Karpas-422 (cell line): ENCODE results near the gene RAPGEF2. TPM values are rescaled to one million over a fixed set of nuclear protein-coding genes. Genes with fewer than 3 reads are reported as not detected.

ENCODE experiments used
- DNase-seq: peaks from one replicate; pipeline ENCODE4 v3.0.0-alpha.2; 2015
- H2AFZ ChIP-seq: fragments of 200-600 bp; sonication (generic); 2 replicates; pipeline ENCODE4 v1.6.1; 2014; ENCODE audit warnings: antibody characterized with exemption, low read length, mixed read lengths
- H3K27ac ChIP-seq: fragments of 200-600 bp; sonication (generic); 2 replicates; pipeline ENCODE4 v1.5.1; 2014; ENCODE audit warnings: mild to moderate bottlenecking, low read length, moderate library complexity
- H3K27me3 ChIP-seq: fragments of 200-600 bp; sonication (generic); 2 replicates; pipeline ENCODE4 v1.6.1; 2014; ENCODE audit warnings: low read length, mixed read lengths
- H3K36me3 ChIP-seq: fragments of 200-600 bp; sonication (generic); 2 replicates; pipeline ENCODE4 v1.6.1; 2014; ENCODE audit warnings: low read length, mixed read lengths; ENCODE audit not compliant: insufficient read depth
- H3K4me1 ChIP-seq: fragments of 200-600 bp; sonication (generic); 2 replicates; pipeline ENCODE4 v1.6.1; 2014; ENCODE audit warnings: mild to moderate bottlenecking, low read length, mixed read lengths
- H3K4me2 ChIP-seq: fragments of 200-600 bp; sonication (generic); 2 replicates; pipeline ENCODE4 v1.6.1; 2014; ENCODE audit warnings: low read length, low read depth, mild to moderate bottlenecking; ENCODE audit not compliant: poor library complexity, severe bottlenecking
- H3K4me3 ChIP-seq: fragments of 200-600 bp; sonication (generic); 2 replicates; pipeline ENCODE4 v1.5.1; 2014; ENCODE audit warnings: mild to moderate bottlenecking, antibody characterized with exemption, low read length, mixed read lengths
- H3K79me2 ChIP-seq: fragments of 200-600 bp; sonication (generic); 2 replicates; pipeline ENCODE4 v1.6.1; 2014; ENCODE audit warnings: mild to moderate bottlenecking, low read length, mixed read lengths
- H3K9ac ChIP-seq: fragments of 200-600 bp; sonication (generic); 2 replicates; pipeline ENCODE4 v1.6.0; 2014; ENCODE audit warnings: low read length
- H3K9me2 ChIP-seq: fragments of 200-600 bp; sonication (generic), shearing (Covaris generic); replicated peaks from 2 replicates; pipeline ENCODE4 v1.6.0; 2014; ENCODE audit warnings: mild to moderate bottlenecking, low read length, moderate library complexity; ENCODE audit not compliant: insufficient read depth
- H3K9me3 ChIP-seq: fragments of 300-700, 200-600 bp; sonication (generic); 2 replicates; pipeline ENCODE4 v1.6.1; 2014; ENCODE audit warnings: low read length, mixed read lengths
- H4K20me1 ChIP-seq: fragments of 200-600 bp; sonication (generic); 2 replicates; pipeline ENCODE4 v1.6.1; 2014; ENCODE audit warnings: mild to moderate bottlenecking, antibody characterized with exemption, low read length, low read depth; ENCODE audit not compliant: insufficient read depth
- total RNA-seq: library from RNA; depleted of rRNA; stranded (reverse); fragments of >200 nt; shearing (Covaris generic); gene quantifications from 2 replicates; pipeline ENCODE4 v1.2.3, GENCODE V29; 2014; ENCODE audit warnings: low replicate concordance

RAPGEF2 gene
- total RNA-seq, 1 experiment from 2014 or later: 5.4 TPM

DNA sequence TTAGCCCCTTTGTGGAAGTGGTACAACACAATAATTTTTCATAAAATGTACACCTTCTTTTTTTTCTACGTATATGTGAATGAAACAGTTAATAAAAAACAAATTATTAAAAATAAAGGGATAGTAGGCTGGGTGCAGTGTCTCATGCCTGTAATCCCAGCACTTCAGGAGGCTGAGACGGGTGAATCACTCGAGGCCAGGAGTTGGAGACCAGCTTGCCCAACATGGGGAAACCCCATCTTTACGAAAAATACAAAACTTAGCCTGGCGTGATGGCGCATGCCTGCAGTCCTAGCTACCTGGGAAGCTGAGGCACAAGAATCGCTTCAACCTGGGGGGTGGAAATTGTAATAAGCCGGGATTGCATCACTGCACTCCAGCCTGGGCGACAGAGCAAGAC, 244.9 kb downstream of the RAPGEF2 start:
- no peaks in the 10 kb centered on the region for H3K4me1 ChIP-seq
- no peak overlapping the region for H3K9ac ChIP-seq
- H3K4me2 ChIP-seq: no peak overlapping the region
- H3K27me3 ChIP-seq: no peaks in the 10 kb centered on the region
- H3K4me3 ChIP-seq: no peak overlapping the region
- DNase-seq: no peak
- no peaks in the 10 kb centered on the region; the same call in 1 of the 2 replicates for H3K9me2 ChIP-seq
- no peaks in the 10 kb centered on the region for H3K9me3 ChIP-seq
- no peak overlapping the region for H2AFZ ChIP-seq
- H3K36me3 ChIP-seq: no peaks in the 10 kb centered on the region
- H3K79me2 ChIP-seq: no peaks in the 10 kb centered on the region
- no peak overlapping the region for H3K27ac ChIP-seq
- H4K20me1 ChIP-seq: no peaks in the 10 kb centered on the region

DNA sequence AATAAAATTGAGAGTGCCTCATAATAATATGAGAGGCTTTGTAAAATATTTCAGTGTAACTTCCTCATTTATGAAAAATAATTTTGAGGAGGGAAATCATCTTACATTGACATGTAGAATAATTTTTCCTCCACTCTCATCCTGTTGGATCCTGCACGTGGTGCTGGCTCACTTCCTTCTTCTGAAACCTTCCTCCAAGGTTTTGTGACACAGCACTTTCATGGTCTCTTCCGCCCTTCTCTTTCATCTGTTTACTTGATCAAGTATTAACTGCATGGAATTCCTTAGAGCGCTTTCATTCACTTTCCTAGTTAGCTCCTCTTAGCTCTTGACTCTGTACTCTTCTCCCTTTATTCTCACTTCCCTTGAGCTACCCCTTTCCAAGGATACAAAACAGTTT, 246.5 kb downstream of the RAPGEF2 start:
- Histone ChIP-seq H2AFZ (no peak overlapping the region), H3K79me2 (no peaks in the 10 kb centered on the region), H3K9me3 (no peaks in the 10 kb centered on the region), H3K27ac (no peak overlapping the region), H3K4me3 (no peak overlapping the region), H3K4me1 (no peaks in the 10 kb centered on the region), H3K36me3 (no peaks in the 10 kb centered on the region), H3K9ac (no peak overlapping the region), H4K20me1 (no peaks in the 10 kb centered on the region), H3K9me2 (no peaks in the 10 kb centered on the region; the same call in 1 of the 2 replicates), H3K27me3 (no peaks in the 10 kb centered on the region), H3K4me2 (no peak overlapping the region)
- DNase-seq: no peak

DNA sequence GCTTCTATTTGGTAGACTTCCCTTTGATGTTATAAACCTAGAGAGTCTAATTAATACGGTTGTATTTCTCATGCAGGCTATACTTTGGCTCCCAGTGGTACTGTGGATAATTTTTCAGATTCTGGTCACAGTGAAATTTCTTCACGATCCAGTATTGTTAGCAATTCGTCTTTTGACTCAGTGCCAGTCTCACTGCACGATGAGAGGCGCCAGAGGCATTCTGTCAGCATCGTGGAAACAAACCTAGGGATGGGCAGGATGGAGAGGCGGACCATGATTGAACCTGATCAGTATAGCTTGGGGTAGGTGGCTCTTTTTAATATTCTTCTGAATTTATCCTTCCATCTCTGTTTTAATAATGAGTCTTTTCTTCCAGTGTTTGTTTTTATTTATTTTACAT, 249.7 kb downstream of the RAPGEF2 start:
- no peak overlapping the region for H2AFZ ChIP-seq
- no peaks in the 10 kb centered on the region; the same call in 1 of the 2 replicates for H3K9me2 ChIP-seq
- no peak overlapping the region for H3K4me2 ChIP-seq
- no peak overlapping the region for H3K4me3 ChIP-seq
- H3K9ac ChIP-seq: no peak overlapping the region
- H3K79me2 ChIP-seq: no peaks in the 10 kb centered on the region
- no peaks in the 10 kb centered on the region for H3K36me3 ChIP-seq
- no peaks in the 10 kb centered on the region for H3K9me3 ChIP-seq
- H3K27ac ChIP-seq: no peak overlapping the region
- no peaks in the 10 kb centered on the region for H3K4me1 ChIP-seq
- no peaks in the 10 kb centered on the region for H3K27me3 ChIP-seq
- H4K20me1 ChIP-seq: no peaks in the 10 kb centered on the region
- no peak for DNase-seq

DNA sequence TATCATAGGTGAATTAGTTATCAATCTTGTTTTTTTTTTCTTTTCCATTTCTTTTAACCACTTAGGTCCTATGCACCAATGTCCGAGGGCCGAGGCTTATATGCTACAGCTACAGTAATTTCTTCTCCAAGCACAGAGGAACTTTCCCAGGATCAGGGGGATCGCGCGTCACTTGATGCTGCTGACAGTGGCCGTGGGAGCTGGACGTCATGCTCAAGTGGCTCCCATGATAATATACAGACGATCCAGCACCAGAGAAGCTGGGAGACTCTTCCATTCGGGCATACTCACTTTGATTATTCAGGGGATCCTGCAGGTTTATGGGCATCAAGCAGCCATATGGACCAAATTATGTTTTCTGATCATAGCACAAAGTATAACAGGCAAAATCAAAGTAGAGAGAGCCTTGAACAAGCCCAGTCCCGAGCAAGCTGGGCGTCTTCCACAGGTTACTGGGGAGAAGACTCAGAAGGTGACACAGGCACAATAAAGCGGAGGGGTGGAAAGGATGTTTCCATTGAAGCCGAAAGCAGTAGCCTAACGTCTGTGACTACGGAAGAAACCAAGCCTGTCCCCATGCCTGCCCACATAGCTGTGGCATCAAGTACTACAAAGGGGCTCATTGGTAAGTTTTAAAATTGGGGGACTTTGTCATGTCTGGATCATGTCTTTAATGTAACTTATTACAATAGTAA, 250.7 kb downstream of the RAPGEF2 start:
- no peak overlapping the region for H3K4me2 ChIP-seq
- H2AFZ ChIP-seq: no peak overlapping the region
- H3K4me3 ChIP-seq: no peak overlapping the region
- no peaks in the 10 kb centered on the region for H4K20me1 ChIP-seq
- H3K9me3 ChIP-seq: no peaks in the 10 kb centered on the region
- no peaks in the 10 kb centered on the region for H3K36me3 ChIP-seq
- no peaks in the 10 kb centered on the region for H3K27me3 ChIP-seq
- no peak overlapping the region for H3K9ac ChIP-seq
- H3K27ac ChIP-seq: no peak overlapping the region
- H3K79me2 ChIP-seq: no peaks in the 10 kb centered on the region
- no peaks in the 10 kb centered on the region for H3K4me1 ChIP-seq
- no peaks in the 10 kb centered on the region for H3K9me2 ChIP-seq
- no peak for DNase-seq

DNA sequence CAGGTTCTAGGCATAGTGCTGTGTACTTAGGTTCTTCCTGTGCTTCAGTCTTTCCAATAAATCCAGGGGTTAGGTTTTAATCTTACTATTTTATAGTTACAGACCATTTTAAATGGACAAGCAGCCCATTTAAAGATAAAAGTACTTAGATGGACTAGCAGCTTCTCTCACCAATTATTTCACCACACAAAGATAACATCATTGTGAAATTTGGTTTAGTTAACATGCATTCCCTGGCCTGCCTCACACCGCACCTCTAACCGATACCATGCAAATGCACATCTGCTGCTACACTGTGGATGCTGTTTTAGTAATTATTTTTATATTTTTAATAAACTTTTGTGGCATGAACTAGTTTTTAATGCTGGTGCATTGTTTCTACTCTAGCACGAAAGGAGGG, 252.6 kb downstream of the RAPGEF2 start:
- no peak overlapping the region for H3K4me2 ChIP-seq
- H3K9me3 ChIP-seq: no peaks in the 10 kb centered on the region
- H3K27ac ChIP-seq: no peak overlapping the region
- H3K79me2 ChIP-seq: no peaks in the 10 kb centered on the region
- H3K4me3 ChIP-seq: no peak overlapping the region
- DNase-seq: no peak
- H3K36me3 ChIP-seq: no peaks in the 10 kb centered on the region
- no peak overlapping the region for H3K9ac ChIP-seq
- no peaks in the 10 kb centered on the region for H3K27me3 ChIP-seq
- no peaks in the 10 kb centered on the region for H3K4me1 ChIP-seq
- H3K9me2 ChIP-seq: no peaks in the 10 kb centered on the region
- H2AFZ ChIP-seq: no peak overlapping the region
- no peaks in the 10 kb centered on the region for H4K20me1 ChIP-seq

DNA sequence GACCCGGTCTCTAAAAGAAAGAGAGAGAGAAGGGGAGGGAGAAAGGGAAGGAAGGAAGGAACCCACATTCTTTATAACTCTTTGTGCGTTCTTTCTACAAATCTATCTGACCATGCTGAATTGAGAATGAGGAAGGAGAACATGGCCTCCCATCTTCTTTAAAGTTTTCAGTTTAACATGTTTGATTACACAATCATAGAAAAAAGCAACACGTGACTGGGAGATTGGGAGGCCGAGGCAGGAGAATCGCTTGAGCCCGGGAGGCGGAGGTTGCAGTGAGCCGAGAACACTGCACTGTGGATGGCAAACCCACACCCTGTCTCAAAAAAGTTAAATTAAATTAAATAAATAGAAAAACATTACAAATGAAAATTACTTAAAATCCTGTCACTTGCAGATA, 254.5 kb downstream of the RAPGEF2 start:
- no peak overlapping the region for H3K27ac ChIP-seq
- H3K4me2 ChIP-seq: no peak overlapping the region
- H3K36me3 ChIP-seq: no peaks in the 10 kb centered on the region
- no peak overlapping the region for H3K9ac ChIP-seq
- H4K20me1 ChIP-seq: no peaks in the 10 kb centered on the region
- H3K4me1 ChIP-seq: no peaks in the 10 kb centered on the region
- no peak overlapping the region for H3K4me3 ChIP-seq
- H3K9me2 ChIP-seq: no peaks in the 10 kb centered on the region
- no peak overlapping the region for H2AFZ ChIP-seq
- no peaks in the 10 kb centered on the region for H3K9me3 ChIP-seq
- no peaks in the 10 kb centered on the region for H3K79me2 ChIP-seq
- no peaks in the 10 kb centered on the region for H3K27me3 ChIP-seq
- no peak for DNase-seq

DNA sequence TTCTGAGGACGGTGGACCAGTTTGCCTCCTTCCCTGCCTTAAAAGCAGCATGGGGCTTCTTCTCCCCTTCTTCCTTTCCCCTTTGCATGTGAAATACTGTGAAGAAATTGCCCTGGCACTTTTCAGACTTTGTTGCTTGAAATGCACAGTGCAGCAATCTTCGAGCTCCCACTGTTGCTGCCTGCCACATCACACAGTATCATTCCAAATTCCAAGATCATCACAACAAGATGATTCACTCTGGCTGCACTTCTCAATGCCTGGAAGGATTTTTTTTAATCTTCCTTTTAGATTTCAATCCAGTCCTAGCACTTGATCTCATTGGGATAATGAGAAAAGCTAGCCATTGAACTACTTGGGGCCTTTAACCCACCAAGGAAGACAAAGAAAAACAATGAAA, 255.3 kb downstream of the RAPGEF2 start:
- Histone ChIP-seq H3K4me2 (no peak overlapping the region), H3K27me3 (no peaks in the 10 kb centered on the region), H3K79me2 (no peaks in the 10 kb centered on the region), H3K9me3 (no peaks in the 10 kb centered on the region), H3K9me2 (no peaks in the 10 kb centered on the region), H3K36me3 (no peaks in the 10 kb centered on the region), H3K4me3 (no peak overlapping the region), H3K27ac (no peak overlapping the region), H4K20me1 (no peaks in the 10 kb centered on the region), H3K9ac (no peak overlapping the region), H2AFZ (no peak overlapping the region), H3K4me1 (no peaks in the 10 kb centered on the region)
- no peak for DNase-seq

DNA sequence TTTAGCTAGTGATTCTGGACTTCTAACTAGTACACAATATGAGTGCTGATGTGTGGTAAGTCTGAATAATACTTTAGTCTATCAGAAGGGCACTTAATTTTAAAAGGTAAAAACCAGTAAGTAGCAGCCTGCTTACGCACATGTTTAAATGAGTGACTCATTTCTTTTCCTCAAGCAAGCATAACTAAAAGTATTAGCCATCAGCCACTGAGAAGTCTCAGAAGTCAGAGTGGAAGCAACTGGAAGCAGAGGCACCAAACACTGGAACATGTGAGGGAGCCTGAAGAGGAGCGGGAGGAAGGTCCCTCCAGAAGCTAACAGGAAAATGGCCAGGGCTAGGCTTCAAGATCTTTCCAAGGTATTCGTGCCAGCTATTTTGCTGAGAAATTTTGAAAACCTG, 257.7 kb downstream of the RAPGEF2 start:
- no peaks in the 10 kb centered on the region for H3K9me2 ChIP-seq
- H3K79me2 ChIP-seq: no peaks in the 10 kb centered on the region
- H4K20me1 ChIP-seq: no peaks in the 10 kb centered on the region
- no peaks in the 10 kb centered on the region for H3K4me1 ChIP-seq
- no peak overlapping the region for H2AFZ ChIP-seq
- no peak overlapping the region for H3K4me2 ChIP-seq
- no peaks in the 10 kb centered on the region for H3K36me3 ChIP-seq
- H3K27ac ChIP-seq: no peak overlapping the region
- H3K9ac ChIP-seq: no peak overlapping the region
- H3K4me3 ChIP-seq: no peak overlapping the region
- no peaks in the 10 kb centered on the region for H3K9me3 ChIP-seq
- no peaks in the 10 kb centered on the region for H3K27me3 ChIP-seq
- no peak for DNase-seq
